ENCODE measurements around the gene HOXA3. TPM values are rescaled to one million over a fixed set of nuclear protein-coding genes. Genes with fewer than 3 reads are reported as not detected.

HOXA3 gene
- total RNA-seq, 1 experiment from 2014 or later, result 4.5 TPM

DNA sequence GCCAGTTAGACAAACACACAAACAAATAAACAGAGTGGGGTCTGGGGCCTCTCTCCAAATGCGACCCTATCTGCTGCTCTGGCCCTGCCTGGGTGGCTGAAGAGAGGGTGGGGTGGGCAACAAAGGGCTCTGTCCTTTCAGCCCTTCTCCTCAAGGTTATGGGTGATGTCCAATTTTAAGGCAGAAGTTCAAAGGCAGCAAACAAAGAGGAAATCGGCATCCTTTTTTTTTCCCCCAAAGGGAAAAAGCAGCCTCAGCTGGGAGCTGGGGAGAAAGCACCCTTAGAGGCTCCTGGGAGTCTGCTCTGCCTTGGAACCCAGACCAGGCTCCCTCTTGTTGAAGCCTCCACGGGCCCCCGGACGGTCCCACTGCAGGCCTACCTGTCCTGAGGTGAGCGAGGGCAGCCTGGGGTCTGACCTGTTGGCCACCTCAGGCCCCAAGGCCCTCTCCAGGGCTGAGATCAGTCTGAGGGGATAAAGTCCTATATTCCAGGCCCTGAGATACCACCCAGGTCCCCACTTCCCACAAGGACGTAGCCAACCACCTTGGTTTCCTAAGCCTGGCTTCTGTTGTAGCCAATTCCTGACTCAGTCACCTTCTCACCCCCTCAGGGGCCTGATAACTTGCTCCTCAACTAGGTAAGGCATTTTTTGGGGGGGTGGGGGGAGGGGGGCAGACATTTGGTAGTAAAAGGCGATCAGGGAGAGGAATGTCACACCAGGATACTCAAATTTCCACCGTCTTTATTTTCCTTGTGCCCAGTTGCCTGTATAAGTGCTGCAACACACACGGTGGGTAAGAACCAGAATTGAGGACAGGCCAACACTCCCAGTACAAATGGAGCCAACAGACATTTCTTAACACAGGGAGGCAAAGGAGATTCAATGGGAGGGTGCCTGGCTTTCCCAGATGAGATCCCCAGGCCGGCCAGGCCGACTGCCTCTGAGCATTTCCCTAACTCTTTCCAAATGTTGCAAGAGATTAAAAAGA lies 28.3 kb upstream of the HOXA3 start:
- Histone ChIP-seq H3K4me3 (ENCODE audit: low read length) (peak overlapping the region; percentile 84), H3K27me3 (ENCODE audit: low read length) (no peaks in the 10 kb centered on the region)
- intact Hi-C loops (cut with micrococcal nuclease), result loop anchor here (1.0 kb wide), 1 partner anchor 11 kb away; no protein-coding TSS in a partner anchor

DNA sequence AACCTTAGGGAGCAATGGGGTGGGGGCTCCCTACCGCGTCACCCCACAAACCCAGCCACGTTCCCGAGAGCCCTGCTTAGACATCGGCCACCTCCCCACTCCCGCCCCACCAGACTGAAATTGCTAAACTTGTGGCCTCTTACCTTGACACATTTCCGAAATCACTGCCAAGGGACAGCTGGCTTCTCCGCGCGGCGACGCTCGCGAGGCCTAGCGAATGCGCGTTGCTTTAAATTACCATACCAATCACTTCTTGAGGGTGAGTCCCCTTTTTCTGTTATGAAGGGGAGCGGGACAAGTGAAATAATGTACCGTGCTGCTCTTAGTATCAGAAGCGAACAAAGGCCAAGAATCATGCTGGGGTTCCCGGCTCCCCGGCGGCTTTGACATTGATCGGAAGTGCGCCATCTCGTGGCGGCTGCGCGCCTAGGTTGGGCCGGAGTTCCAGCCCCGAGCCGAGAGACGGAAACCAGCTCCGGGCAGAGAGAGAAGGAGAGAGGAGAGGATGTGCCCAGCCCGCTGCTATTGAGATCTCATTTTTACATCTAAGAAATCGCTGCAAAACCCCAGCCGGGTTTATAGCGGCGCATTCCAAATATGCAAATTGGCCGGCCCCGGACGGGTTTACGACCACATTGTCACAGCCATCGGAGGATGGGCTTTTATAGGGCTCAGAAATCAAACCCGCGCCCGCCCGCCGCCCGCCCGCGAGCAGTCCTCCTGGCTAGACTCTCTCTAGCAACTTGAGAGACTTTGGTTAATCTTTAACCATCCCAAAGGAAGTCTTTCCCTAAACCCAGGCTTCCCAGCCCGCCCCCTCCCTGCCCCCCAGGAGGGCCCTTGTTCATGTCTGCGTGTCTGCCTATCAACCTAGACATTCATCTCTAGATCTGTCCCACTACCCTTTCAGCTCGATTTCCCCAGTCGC lies 27.4 kb upstream of the HOXA3 start:
- H3K4me1 ChIP-seq (ENCODE audit: insufficient read depth, low read length), result peaks cover 41% of the 10 kb centered on the region

More for the DNA sequence above, 28.3 kb upstream of the HOXA3 start:
- H3K36me3 ChIP-seq (ENCODE audit: low read depth, low read length), result no peaks in the 10 kb centered on the region
- no peaks in the 10 kb centered on the region for H3F3A ChIP-seq (ENCODE audit: low read length, unreplicated experiment)
- ChIA-PET CTCF (interaction anchor here (0.6 to 1.3 kb wide), 6 partner anchors 8 to 29 kb away, joined by 3 to 11 read pairs (median 4); partner anchors contain the start of gene HOXA13), POLR2A (ENCODE audit: unreplicated experiment) (interaction anchor here (0.6 to 0.7 kb wide), 5 partner anchors 9 to 976 kb away, joined by 3 to 4 read pairs (median 3); no protein-coding TSS in a partner anchor)
- no peaks in the 10 kb centered on the region for H3K9me3 ChIP-seq (ENCODE audit: low read length)
- H4K20me1 ChIP-seq (ENCODE audit: low read length), result no peaks in the 10 kb centered on the region
- peaks cover 37% of the 10 kb centered on the region for H3K4me1 ChIP-seq (ENCODE audit: insufficient read depth, low read length)
- peaks cover 99% of the 10 kb centered on the region for H3K79me2 ChIP-seq (ENCODE audit: low read length)
- TF ChIP-seq, protein P1, sequence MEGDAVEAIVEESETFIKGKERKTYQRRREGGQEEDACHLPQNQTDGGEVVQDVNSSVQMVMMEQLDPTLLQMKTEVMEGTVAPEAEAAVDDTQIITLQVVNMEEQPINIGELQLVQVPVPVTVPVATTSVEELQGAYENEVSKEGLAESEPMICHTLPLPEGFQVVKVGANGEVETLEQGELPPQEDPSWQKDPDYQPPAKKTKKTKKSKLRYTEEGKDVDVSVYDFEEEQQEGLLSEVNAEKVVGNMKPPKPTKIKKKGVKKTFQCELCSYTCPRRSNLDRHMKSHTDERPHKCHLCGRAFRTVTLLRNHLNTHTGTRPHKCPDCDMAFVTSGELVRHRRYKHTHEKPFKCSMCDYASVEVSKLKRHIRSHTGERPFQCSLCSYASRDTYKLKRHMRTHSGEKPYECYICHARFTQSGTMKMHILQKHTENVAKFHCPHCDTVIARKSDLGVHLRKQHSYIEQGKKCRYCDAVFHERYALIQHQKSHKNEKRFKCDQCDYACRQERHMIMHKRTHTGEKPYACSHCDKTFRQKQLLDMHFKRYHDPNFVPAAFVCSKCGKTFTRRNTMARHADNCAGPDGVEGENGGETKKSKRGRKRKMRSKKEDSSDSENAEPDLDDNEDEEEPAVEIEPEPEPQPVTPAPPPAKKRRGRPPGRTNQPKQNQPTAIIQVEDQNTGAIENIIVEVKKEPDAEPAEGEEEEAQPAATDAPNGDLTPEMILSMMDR (conservative IDR thresholded peaks at IDR 0.05; ENCODE audit: low read depth, low read length), result no peak
- TF ChIP-seq EZH2phosphoT487 (IDR thresholded peaks at IDR 0.05; ENCODE audit: borderline replicate concordance, low read length) (no peak), EZH2 (IDR thresholded peaks at IDR 0.05; ENCODE audit: low read length, unreplicated experiment) (no peak)
- DNase-seq, result no peak
- H2AFZ ChIP-seq (ENCODE audit: low read length), result peak overlapping the region; percentile 55
- H3K9me2 ChIP-seq (replicated peaks; ENCODE audit: low read length), result no peaks in the 10 kb centered on the region
- H3K4me2 ChIP-seq (ENCODE audit: low read length), result peak overlapping the region; percentile 93
- no TSS peak for BruUV-seq (replicated peaks)
- H3K9ac ChIP-seq (ENCODE audit: low read length), result peak overlapping the region; percentile 90
- no peak for ATAC-seq
- H3K27ac ChIP-seq (ENCODE audit: low read length), result peak overlapping the region; percentile 97

More for the DNA sequence above, 27.4 kb upstream of the HOXA3 start:
- no peaks in the 10 kb centered on the region for H3K36me3 ChIP-seq (ENCODE audit: low read depth, low read length)
- CTCF ChIA-PET, result interaction anchor here (0.5 to 1.3 kb wide), 9 partner anchors 9 to 576 kb away, joined by 3 to 11 read pairs (median 4); partner anchors contain the start of gene HOXA13
- no peaks in the 10 kb centered on the region for H3K9me2 ChIP-seq (replicated peaks; ENCODE audit: low read length)
- peak overlapping the region; percentile 90 for H3K9ac ChIP-seq (ENCODE audit: low read length)
- H3K79me2 ChIP-seq (ENCODE audit: low read length), result peaks cover 99% of the 10 kb centered on the region
- DNase-seq (peak; percentile 90), ATAC-seq (peak; percentile 19)
- POLR2A ChIA-PET (ENCODE audit: unreplicated experiment), result interaction anchor here (0.6 to 1.3 kb wide), 5 partner anchors 10 to 975 kb away, joined by 3 to 7 read pairs (median 4); no protein-coding TSS in a partner anchor
- TSS peak; percentile 41 for BruUV-seq (replicated peaks)
- TF ChIP-seq, protein P1 (conservative IDR thresholded peaks at IDR 0.05; ENCODE audit: low read depth, low read length), result peak; percentile 91
- no peak for TF ChIP-seq EZH2phosphoT487 (IDR thresholded peaks at IDR 0.05; ENCODE audit: borderline replicate concordance, low read length)
- no peak for TF ChIP-seq EZH2 (IDR thresholded peaks at IDR 0.05; ENCODE audit: low read length, unreplicated experiment)
- H3K27ac ChIP-seq (ENCODE audit: low read length), result peak overlapping the region; percentile 97
- peak overlapping the region; percentile 55 for H2AFZ ChIP-seq (ENCODE audit: low read length)
- H4K20me1 ChIP-seq (ENCODE audit: low read length), result no peaks in the 10 kb centered on the region
- H3F3A ChIP-seq (ENCODE audit: low read length, unreplicated experiment), result no peaks in the 10 kb centered on the region
- H3K4me3 ChIP-seq (ENCODE audit: low read length), result peak overlapping the region; percentile 84
- H3K9me3 ChIP-seq (ENCODE audit: low read length), result no peaks in the 10 kb centered on the region
- H3K27me3 ChIP-seq (ENCODE audit: low read length), result no peaks in the 10 kb centered on the region
- intact Hi-C loops (cut with micrococcal nuclease), result loop anchor here (1.0 kb wide), 1 partner anchor 10 kb away; no protein-coding TSS in a partner anchor
- peak overlapping the region; percentile 93 for H3K4me2 ChIP-seq (ENCODE audit: low read length)

Data from PC-3 (cell line).